ENCODE data around the gene COPG2. TPM values are rescaled to one million over a fixed set of nuclear protein-coding genes. Genes with fewer than 3 reads are reported as not detected.

COPG2 gene
- total RNA-seq, 4 donors from 2014 or later, result 12.5 to 15.0 (median 14.0) TPM

DNA sequence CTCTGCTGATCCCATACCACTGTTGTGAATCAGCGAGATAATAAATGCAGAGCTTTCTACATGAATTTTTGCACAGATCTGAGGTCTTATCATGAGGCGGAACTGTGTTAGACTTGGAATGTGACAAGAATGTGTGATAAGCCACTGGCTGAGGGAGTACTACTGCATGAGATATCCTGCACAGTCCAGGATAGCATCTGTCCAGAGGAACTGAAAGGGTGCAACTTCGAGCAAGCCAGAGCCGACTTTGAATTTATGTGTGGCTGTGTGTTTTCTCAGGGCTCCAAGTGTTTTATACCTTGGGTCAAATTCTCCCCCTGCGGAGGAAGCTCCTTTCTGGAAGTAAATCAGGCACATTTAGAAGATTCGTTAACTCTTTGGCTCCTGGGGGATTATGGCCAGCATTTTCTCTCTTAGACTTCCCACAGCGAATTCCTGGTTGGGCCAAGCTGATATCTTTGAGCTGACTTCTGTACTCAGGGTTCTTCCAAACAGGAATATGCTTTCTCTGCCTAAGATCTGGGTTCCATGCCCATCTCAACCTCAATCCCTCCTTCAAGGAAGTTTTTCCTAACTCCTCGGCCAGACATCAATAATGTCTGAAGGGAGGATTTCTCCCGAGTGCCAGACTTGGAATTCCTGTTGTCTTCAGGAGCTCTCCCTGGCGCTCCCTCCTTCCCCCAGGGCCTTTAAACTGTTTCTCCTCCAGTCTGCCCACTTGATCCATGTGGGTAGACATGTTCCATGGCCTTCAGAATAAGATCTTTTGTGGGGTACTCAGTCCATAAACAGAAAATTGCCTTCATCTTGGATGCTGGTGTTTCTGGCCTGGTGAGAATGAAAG lies 179.2 kb downstream of the COPG2 start:
- Histone ChIP-seq H3K27ac (no peak overlapping the region), H3K9me3 (no peaks in the 10 kb centered on the region), H3K36me3 (no peaks in the 10 kb centered on the region), H3K4me1 (peaks cover 2 to 8% of the 10 kb centered on the region in 2 donors), H3K4me3 (no peak overlapping the region), H3K27me3 (peaks cover 20 to 81% (median 28%) of the 10 kb centered on the region in 3 donors)
- ATAC-seq (no peak), DNase-seq (no peak)
- intact Hi-C loops (cut with DNase I; ENCODE audit: low total_unique reads) (loop anchor here (5.0 to 10.0 kb wide), 2 partner anchors 212 to 235 kb away; no protein-coding TSS in a partner anchor), in situ Hi-C loops (cut with MboI; ENCODE audit: low sequenced_read_pairs in 4 of 4) (no loop called here)
- TF ChIP-seq, protein P1, sequence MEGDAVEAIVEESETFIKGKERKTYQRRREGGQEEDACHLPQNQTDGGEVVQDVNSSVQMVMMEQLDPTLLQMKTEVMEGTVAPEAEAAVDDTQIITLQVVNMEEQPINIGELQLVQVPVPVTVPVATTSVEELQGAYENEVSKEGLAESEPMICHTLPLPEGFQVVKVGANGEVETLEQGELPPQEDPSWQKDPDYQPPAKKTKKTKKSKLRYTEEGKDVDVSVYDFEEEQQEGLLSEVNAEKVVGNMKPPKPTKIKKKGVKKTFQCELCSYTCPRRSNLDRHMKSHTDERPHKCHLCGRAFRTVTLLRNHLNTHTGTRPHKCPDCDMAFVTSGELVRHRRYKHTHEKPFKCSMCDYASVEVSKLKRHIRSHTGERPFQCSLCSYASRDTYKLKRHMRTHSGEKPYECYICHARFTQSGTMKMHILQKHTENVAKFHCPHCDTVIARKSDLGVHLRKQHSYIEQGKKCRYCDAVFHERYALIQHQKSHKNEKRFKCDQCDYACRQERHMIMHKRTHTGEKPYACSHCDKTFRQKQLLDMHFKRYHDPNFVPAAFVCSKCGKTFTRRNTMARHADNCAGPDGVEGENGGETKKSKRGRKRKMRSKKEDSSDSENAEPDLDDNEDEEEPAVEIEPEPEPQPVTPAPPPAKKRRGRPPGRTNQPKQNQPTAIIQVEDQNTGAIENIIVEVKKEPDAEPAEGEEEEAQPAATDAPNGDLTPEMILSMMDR (IDR thresholded peaks at IDR 0.05 in 4 of 5, conservative IDR thresholded peaks at IDR 0.05 in 1 of 5), result no peak
- no peak for TF ChIP-seq POLR2A (IDR thresholded peaks at IDR 0.05)

DNA sequence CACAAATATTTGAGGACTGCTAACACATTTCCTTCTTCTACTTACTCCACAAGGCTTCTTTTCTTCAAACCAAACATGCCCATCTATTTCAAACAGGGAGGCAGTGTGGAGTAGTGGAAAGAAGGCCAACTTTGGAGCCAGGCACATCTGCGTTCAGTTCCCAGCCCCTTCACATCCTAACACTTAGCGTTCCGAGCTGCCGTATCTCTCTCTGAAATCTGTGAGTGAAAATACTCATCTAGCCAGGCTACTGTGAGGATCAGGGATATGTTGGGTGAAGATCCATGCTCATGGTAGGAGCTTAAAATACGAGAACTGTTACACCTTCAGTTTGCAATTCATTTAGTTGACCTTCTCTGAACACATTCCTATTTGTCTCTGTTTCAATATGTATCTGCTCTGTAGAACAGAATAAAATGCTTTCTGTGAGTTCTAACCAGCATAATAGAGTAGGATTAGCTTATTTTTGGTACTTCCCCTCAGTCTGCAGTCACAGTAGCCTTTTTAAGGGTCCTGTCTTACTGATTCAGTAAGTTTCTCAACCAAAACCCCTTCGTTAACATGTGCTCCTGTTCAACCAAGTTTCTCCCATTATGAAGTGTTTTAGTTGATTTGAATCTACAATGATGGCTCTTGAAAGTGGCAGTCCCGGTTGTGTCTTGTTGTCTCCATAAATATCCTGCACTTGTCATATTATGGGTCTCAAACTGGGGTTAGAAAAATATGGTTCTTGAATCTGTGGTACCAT lies 180.0 kb downstream of the COPG2 start:
- H3K4me1 ChIP-seq, result peaks cover 2 to 8% of the 10 kb centered on the region in 2 donors
- H3K9me3 ChIP-seq, result no peaks in the 10 kb centered on the region
- H3K36me3 ChIP-seq, result no peaks in the 10 kb centered on the region
- intact Hi-C loops (cut with DNase I; ENCODE audit: low total_unique reads), result loop anchor here (5.0 to 10.0 kb wide), 2 partner anchors 211 to 236 kb away; no protein-coding TSS in a partner anchor
- DNase-seq (no peak), ATAC-seq (no peak)
- no peak overlapping the region for H3K4me3 ChIP-seq
- peaks cover 16 to 77% (median 28%) of the 10 kb centered on the region in 3 donors for H3K27me3 ChIP-seq
- H3K27ac ChIP-seq, result no peak overlapping the region
- in situ Hi-C loops (cut with MboI; ENCODE audit: low sequenced_read_pairs in 4 of 4), result no loop called here
- TF ChIP-seq, protein P1 (IDR thresholded peaks at IDR 0.05 in 4 of 5, conservative IDR thresholded peaks at IDR 0.05 in 1 of 5), result no peak
- TF ChIP-seq POLR2A (IDR thresholded peaks at IDR 0.05), result no peak

DNA sequence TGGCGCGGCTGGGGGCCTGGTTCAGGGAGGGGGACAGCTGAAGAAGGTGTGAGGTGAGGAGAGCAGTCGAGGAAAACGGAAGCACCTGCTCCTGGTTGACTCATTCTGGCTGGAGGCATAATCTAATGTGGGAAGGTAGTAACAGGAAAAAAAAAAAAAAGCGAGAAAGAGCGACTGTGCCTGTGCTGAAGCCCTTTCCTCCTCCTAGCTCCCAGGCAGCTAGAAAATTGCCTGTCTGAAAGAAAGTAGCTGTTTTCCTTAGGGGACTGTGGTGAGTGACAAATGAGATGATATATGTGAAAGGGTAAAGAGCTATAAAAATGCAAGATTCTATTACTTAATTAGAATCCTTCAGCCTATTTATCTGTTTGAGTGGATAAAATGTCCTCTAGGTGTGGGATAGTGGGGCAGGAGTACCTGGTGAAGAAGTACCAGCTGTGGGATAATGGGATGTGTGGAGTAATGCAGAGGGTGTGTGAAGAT lies 181.6 kb downstream of the COPG2 start:
- Histone ChIP-seq H3K9me3 (no peaks in the 10 kb centered on the region), H3K36me3 (no peaks in the 10 kb centered on the region), H3K27ac (no peak overlapping the region), H3K4me1 (peaks cover 2 to 5% of the 10 kb centered on the region in 2 donors), H3K27me3 (peaks cover 5 to 64% (median 28%) of the 10 kb centered on the region in 3 donors), H3K4me3 (peak overlapping the region in 2 of 4 donors; percentile 31 to 50)
- in situ Hi-C loops (cut with MboI; ENCODE audit: low sequenced_read_pairs in 4 of 4) (no loop called here), intact Hi-C loops (cut with DNase I; ENCODE audit: low total_unique reads) (loop anchor here (5.0 to 10.0 kb wide), 2 partner anchors 210 to 238 kb away; no protein-coding TSS in a partner anchor)
- no peak for DNase-seq
- no peak for ATAC-seq
- TF ChIP-seq POLR2A (IDR thresholded peaks at IDR 0.05), result no peak
- TF ChIP-seq, protein P1 (IDR thresholded peaks at IDR 0.05 in 4 of 5, conservative IDR thresholded peaks at IDR 0.05 in 1 of 5), result no peak

DNA sequence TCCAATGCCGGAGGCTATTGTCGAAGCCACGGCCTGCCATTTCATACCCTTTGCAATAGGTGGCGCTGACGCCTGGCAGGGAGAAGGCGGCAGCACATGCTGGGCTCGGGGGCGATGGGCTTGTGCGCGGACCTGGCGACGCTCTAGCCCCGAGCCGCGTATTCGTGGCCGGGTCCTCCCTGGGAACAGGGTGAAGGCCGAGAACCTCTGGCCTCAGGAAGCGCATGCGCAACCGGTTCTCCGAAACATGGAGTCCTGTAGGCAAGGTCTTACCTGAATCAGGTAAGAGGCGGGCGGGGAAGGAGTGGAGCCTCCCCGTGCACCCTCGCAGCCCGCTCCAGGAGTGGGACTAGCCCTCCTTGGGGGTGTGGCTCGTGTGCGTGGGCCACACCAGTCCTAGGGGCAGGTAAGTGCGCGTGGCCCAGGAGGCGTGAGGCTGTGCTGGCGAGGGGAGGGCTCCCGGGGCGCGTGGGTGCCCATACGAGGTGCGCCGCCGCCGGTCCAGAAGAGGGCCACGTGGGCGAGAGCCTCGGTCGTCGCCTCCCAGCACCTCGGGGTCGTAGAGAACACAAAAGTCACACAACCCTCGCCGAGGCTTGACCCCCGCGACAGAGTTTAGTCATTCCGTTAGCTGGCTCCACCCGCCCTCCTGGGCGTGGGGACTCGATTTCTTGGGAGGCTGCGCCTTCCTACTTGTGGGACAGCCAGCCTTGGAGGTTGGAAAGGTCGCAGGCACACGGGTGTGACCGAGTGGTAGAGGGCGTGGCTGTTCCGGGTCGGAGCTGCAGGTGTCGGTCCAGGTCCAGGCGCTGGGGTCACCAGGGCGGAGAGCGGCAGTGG lies 182.2 kb downstream of the COPG2 start:
- ATAC-seq (no peak), DNase-seq (no peak)
- Histone ChIP-seq H3K4me1 (peaks cover under 1% of the 10 kb centered on the region in 2 donors), H3K4me3 (peak overlapping the region; percentile 31 to 50 (median 38)), H3K27ac (no peak overlapping the region), H3K36me3 (no peaks in the 10 kb centered on the region), H3K27me3 (peaks cover 5 to 59% (median 24%) of the 10 kb centered on the region in 3 donors), H3K9me3 (no peaks in the 10 kb centered on the region)
- intact Hi-C loops (cut with DNase I; ENCODE audit: low total_unique reads) (loop anchor here (5.0 to 10.0 kb wide), 2 partner anchors 209 to 238 kb away; no protein-coding TSS in a partner anchor), in situ Hi-C loops (cut with MboI; ENCODE audit: low sequenced_read_pairs in 4 of 4) (no loop called here)
- TF ChIP-seq POLR2A (IDR thresholded peaks at IDR 0.05), result no peak
- TF ChIP-seq, protein P1 (IDR thresholded peaks at IDR 0.05 in 4 of 5, conservative IDR thresholded peaks at IDR 0.05 in 1 of 5), result peak in 2 of 5 experiments; percentile 46 to 48
